Retinal pigment epithelial cell (primary cell): Measurements from ENCODE around the gene TSHZ3.

Experiments used
- DNase-seq: peaks from one replicate; pipeline ENCODE4 v3.0.0-alpha.2; 2010; ENCODE audit warnings: low read depth
- H3K4me3 ChIP-seq: 2 replicates; pipeline ENCODE4 v1.5.1; 2011; ENCODE audit warnings: mild to moderate bottlenecking, low read length, control low read depth, moderate library complexity
- TF ChIP-seq, protein P1 (sequence below): conservative IDR thresholded peaks from 2 replicates; pipeline ENCODE4 v1.5.1; 2011; ENCODE audit warnings: low read depth, low read length, control low read depth, inconsistent platforms

The TSHZ3 gene

DNA sequence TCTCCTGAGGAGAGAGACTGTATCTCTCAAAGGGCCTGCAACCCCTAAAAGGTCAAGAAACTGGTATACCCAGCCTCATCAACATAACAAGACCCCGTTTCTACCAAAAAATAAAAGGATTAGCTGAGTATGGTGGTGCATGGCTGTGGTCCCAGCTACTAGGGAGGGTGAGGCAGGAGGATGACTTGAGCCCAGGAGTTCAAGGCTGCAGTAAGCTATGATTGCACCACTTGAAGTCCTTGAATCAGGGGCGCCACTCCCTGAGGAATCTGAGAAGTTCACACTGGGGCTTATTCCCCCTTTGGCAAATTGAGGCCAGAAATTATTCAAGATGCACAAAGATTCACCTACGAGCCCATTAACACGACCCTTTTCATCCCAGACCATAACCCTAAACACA lies 83.0 kb downstream of the TSHZ3 start:
- TF ChIP-seq, protein P1, sequence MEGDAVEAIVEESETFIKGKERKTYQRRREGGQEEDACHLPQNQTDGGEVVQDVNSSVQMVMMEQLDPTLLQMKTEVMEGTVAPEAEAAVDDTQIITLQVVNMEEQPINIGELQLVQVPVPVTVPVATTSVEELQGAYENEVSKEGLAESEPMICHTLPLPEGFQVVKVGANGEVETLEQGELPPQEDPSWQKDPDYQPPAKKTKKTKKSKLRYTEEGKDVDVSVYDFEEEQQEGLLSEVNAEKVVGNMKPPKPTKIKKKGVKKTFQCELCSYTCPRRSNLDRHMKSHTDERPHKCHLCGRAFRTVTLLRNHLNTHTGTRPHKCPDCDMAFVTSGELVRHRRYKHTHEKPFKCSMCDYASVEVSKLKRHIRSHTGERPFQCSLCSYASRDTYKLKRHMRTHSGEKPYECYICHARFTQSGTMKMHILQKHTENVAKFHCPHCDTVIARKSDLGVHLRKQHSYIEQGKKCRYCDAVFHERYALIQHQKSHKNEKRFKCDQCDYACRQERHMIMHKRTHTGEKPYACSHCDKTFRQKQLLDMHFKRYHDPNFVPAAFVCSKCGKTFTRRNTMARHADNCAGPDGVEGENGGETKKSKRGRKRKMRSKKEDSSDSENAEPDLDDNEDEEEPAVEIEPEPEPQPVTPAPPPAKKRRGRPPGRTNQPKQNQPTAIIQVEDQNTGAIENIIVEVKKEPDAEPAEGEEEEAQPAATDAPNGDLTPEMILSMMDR = no peak
- no peak overlapping the region for H3K4me3 ChIP-seq

DNA sequence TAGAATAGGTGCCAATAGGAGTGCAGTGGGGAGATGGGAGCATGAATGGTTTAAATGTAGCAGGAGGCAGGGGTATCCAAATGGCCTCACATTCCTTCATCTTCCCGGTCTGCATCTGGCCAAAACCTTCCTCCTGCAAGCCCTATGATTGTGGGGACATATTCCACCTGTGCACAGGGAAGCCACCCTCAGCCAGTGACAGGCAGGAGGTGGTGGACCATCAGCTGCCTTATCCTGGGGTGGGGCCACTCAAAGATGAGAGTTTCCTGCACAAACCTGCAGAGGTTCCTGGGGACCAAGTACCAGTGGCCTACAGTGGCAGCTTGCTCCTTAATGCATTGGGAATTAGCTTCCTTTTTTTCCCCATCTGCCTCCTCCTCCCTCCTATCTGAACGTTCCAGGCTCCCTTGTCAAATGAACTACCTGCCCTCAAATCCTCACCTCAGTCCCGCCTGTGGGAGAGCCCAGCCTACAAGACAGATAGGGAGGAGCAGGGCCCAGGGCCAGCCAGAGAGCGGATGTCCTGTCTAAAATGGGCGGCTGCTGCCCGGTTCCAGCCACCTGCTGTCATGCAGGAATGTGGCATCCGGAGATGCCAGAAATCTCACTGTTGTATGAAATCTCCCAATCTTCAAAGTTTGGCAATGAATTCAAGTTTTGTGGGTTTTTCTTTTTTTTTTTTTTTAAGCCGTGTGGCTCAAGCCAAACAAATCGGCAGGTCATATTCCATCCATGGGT lies 85.0 kb downstream of the TSHZ3 start:
- DNase-seq = no peak
- no peak overlapping the region for H3K4me3 ChIP-seq
- TF ChIP-seq, protein P1 = no peak

More for the DNA sequence above, 83.0 kb downstream of the TSHZ3 start:
- DNase-seq = no peak

DNA sequence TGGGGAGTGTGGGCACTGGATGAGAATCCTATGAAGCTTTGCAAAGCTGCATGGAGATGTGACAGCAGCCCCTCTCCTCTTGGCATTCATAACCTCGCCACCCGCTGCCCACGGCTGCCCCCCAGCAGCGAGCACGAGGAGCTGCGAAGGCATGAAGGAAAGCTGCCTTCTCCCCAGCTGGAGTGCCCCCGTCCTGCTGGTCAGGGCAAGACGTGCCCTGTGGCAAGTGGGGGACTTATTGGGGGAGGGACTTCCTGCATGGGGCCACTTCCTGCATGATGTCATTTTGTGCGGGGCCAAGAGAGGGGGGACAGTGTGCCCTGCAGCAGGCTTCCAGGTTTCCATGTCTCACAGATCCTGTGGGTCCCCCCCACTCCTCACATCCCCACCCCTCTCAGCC lies 85.9 kb downstream of the TSHZ3 start:
- TF ChIP-seq, protein P1 = no peak
- H3K4me3 ChIP-seq = no peak overlapping the region
- no peak for DNase-seq

DNA sequence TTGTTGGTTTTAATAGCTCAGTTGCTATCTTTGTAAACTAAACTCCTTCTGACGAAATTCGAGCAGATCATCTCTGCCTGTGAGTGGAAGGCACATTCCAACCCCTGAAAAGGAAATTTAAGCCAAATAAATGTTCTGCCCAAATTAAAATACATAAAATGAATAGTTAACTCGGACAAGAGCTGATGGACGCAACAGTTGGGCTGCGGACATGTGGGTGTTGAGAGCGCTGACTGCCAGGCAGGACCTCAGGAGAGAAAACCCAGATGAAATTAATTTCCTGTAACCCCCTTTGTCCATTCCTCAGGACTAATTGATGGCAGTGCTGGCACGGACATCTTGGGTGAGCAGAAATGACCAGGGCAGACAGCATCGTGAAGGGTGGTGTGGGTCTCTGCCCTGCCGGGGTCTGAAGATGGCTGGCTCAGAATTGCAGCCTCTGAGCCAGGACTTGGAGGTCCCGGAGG lies 86.5 kb downstream of the TSHZ3 start:
- DNase-seq = no peak
- H3K4me3 ChIP-seq = no peak overlapping the region
- TF ChIP-seq, protein P1 = no peak

DNA sequence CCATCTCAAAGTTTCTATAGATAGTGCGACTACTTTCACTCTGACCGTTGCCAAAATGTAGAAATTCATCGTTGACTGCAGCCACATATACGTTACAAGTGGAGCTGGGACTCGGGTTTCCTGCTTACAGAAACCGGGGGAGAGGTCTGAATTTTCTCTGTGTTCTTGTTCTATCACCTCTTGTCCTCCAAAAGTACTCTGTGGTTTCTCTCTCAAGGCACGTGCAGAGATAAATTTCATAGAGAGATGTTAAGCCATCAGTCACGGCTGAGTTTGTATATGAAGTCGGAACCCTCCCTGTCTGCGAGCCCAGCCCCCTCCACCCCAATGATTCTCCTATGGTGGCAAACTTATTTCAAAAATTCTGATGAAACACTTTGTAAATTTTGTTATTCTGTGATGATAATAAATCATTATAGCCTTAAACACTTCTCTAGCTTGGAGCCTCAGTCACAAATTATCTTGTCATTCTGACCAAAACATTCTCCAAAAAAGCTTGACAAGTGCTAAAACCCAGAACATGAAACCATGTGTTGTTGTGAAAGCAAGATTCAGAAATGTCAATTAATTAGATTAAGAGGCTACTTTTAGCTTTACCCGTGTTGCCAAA lies 87.5 kb downstream of the TSHZ3 start:
- no peak for DNase-seq
- H3K4me3 ChIP-seq = no peak overlapping the region
- TF ChIP-seq, protein P1 = no peak

DNA sequence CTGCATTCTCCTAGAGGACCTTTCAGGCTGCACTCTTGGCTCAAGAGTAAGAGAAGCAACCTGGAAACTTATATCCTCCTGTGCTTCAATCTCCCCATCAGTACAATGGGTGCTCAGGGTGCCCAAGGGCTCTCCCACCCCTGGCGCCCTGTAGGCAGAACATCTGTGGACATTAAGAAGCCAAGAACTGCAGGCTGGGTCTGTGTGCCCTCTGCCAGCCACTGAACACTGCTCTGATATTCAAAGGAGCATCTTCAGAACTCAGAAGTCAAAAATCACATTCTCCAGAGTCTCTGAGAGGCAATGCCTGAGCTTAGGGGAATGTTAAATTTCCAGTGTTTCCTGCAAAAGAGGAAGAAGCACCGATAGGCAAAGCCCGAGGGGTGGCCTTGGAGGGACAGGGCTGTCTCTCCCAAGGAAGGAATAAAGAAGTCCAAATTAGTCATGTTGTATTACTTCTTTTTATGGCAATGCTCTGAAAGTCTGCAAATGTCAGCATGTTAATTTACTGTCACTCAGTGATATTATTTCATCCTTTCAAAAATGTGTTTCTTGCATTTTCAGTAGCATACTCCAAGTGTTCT lies 88.1 kb downstream of the TSHZ3 start:
- H3K4me3 ChIP-seq = no peak overlapping the region
- DNase-seq = no peak
- TF ChIP-seq, protein P1 = no peak
